Spleen (tissue), 11 donors: Measurements from ENCODE around the gene FAR1. TPM values are rescaled to one million over a fixed set of nuclear protein-coding genes. Genes with fewer than 3 reads are reported as not detected.

Experiments
- DNase-seq: peaks from one replicate; pipeline ENCODE4 v3.0.0-alpha.2; 2020
- H3K27ac ChIP-seq, 8 donors: fragments of 200-600 bp; sonication (generic) in 7 of 8; 1 replicate in 4 of 8; 2 replicates in 4 of 8; pipeline versions ENCODE4 v1.5.0 to v1.8.0; 2016 to 2021; ENCODE audit warnings: inconsistent platforms in 4 of 8, mild to moderate bottlenecking in 4 of 8, moderate library complexity in 1 of 8
- H3K27me3 ChIP-seq, 7 donors: fragments of 200-600 bp; sonication (generic) in 6 of 7; replicated peaks in 1 of 7; 1 replicate in 4 of 7; 2 replicates in 3 of 7; pipeline versions ENCODE4 v1.5.0 to v1.8.0; 2016 to 2021; ENCODE audit warnings: inconsistent platforms in 3 of 7, mild to moderate bottlenecking in 1 of 7
- H3K36me3 ChIP-seq, 6 donors: fragments of 200-600 bp; sonication (generic) in 5 of 6; 1 replicate in 4 of 6; 2 replicates in 2 of 6; pipeline versions ENCODE4 v1.5.0 to v1.8.0; 2016 to 2021; ENCODE audit warnings: inconsistent platforms in 2 of 6
- H3K4me1 ChIP-seq, 6 donors: fragments of 200-600 bp; sonication (generic) in 5 of 6; 1 replicate in 3 of 6; 2 replicates in 3 of 6; pipeline versions ENCODE4 v1.5.0 to v1.8.0; 2016 to 2021; ENCODE audit warnings: inconsistent platforms in 3 of 6
- H3K4me3 ChIP-seq, 8 donors: fragments of 200-600 bp; sonication (generic) in 7 of 8; 1 replicate in 4 of 8; 2 replicates in 4 of 8; pipeline versions ENCODE4 v1.5.0 to v1.8.0; 2016 to 2021; ENCODE audit warnings: inconsistent platforms in 4 of 8, mild to moderate bottlenecking in 4 of 8, moderate library complexity in 2 of 8
- H3K9me3 ChIP-seq, 8 donors: fragments of 200-600 bp; sonication (generic) in 7 of 8; 1 replicate in 4 of 8; 2 replicates in 4 of 8; pipeline versions ENCODE4 v1.5.0 to v1.8.0; 2016 to 2021; ENCODE audit warnings: inconsistent platforms in 4 of 8
- CTCF ChIP-seq, 11 experiments: fragments of 200-600 bp in 7 of 11; fragments of 450-650 bp in 4 of 11; sonication (generic) in 4 of 11; IDR thresholded peaks in 8 of 11; conservative IDR thresholded peaks in 3 of 11; 1 replicate in 7 of 11; 2 replicates in 4 of 11; pipeline versions ENCODE4 v1.4.0 to v1.8.0; 2016 to 2021; ENCODE audit warnings: antibody characterized with exemption in 11 of 11, inconsistent platforms in 4 of 11, mild to moderate bottlenecking in 1 of 11
- POLR2A ChIP-seq, 3 donors: fragments of 450-650 bp; IDR thresholded peaks; one replicate each; pipeline ENCODE4 v1.5.1; 2017; ENCODE audit warnings: antibody characterized with exemption in 3 of 3, mild to moderate bottlenecking in 1 of 3
- POLR2AphosphoS5 ChIP-seq, 3 donors: sonication (generic); formaldehyde crosslinking; IDR thresholded peaks; one replicate each; pipeline ENCODE4 v1.5.1; 2017; ENCODE audit warnings: antibody characterized with exemption in 3 of 3
- WGBS, 5 donors: extraction: QIAGEN DNeasy Blood & Tissue Kit in 3 of 5; methylation state at CpG; one replicate each; pipeline versions ENCODE4 v1.1.5 to v1.1.7; 2013 to 2018; 5-methylcytosine and 5-hydroxymethylcytosine counted together
- intact Hi-C: fragments of 100-400 bp; cut with DNase I; formaldehyde crosslinking; loops from one replicate; pipeline ENCODE4 v1.15.0; 2023; ENCODE audit warnings: low total_unique reads
- polyA plus RNA-seq, 3 donors: library from polyadenylated mRNA; stranded (reverse); fragments of 200-250 nt; gene quantifications; one replicate each; pipeline ENCODE4 v1.2.1, GENCODE V29; 2013
- total RNA-seq, 7 donors: library from RNA; depleted of rRNA in 3 of 7; stranded (reverse); fragments of >200 nt in 3 of 7; fragmentation: NEBNext Ultra II Directional in 4 of 7; extraction: Animal tissue kit (Norgen Biotek cat#: 25700) in 4 of 7; gene quantifications; one replicate each; pipeline versions ENCODE4 v1.1.0 to v1.2.1, GENCODE V29; 2016 to 2021
- donor health status: healthy with polysubstance abuse.
- donor health status: DM: no; HTN: no; CAD: no; lungs with moderate emphysema.
- donor health status: DM: no; HTN: no; CAD: no.
- donor health status: Bipolar disorder and iron deficiency.
- donor health status: healthy.
- donor health status: DM: no; HTN: no; CAD: no.
- donor health status: DM: yes; HTN: yes; CAD: no.

FAR1 gene
- total and polyA plus RNA-seq, 10 donors, result 13.6 to 83.2 (median 58.1) TPM

- H3K27ac ChIP-seq, result no peak overlapping the region
- intact Hi-C loops, result no loop called here
- WGBS, 5 donors, result 82 to 100% (median 96%) methylated on average over 1 of the region's 1 CpG
- DNase-seq, result no peak
- H3K27me3 ChIP-seq, result peaks cover 0 to 9% (median 0%) of the 10 kb centered on the region in 7 donors
- H3K36me3 ChIP-seq, result no peaks in the 10 kb centered on the region
- no peak overlapping the region for H3K4me3 ChIP-seq
- peaks cover 0 to 4% (median 0%) of the 10 kb centered on the region in 6 donors for H3K4me1 ChIP-seq
- no peak for TF ChIP-seq POLR2A (IDR thresholded peaks at IDR 0.05)
- no peak for TF ChIP-seq POLR2AphosphoS5 (IDR thresholded peaks at IDR 0.05)
- TF ChIP-seq CTCF (IDR thresholded peaks at IDR 0.05 in 8 of 11, conservative IDR thresholded peaks at IDR 0.05 in 3 of 11), result no peak
- H3K9me3 ChIP-seq, result no peaks in the 10 kb centered on the region
Measured at GRCh38 chr11:13775471-13775870, 107.0 kb downstream of the FAR1 start.

GRCh38 chr11:13776134-13776815 is 107.8 kb downstream of the FAR1 start:
- Histone ChIP-seq H3K4me1 (peaks cover 0 to 4% (median 0%) of the 10 kb centered on the region in 6 donors), H3K27me3 (peaks cover 0 to 9% (median 0%) of the 10 kb centered on the region in 7 donors), H3K27ac (no peak overlapping the region), H3K9me3 (no peaks in the 10 kb centered on the region), H3K36me3 (no peaks in the 10 kb centered on the region), H3K4me3 (no peak overlapping the region)
- no peak for TF ChIP-seq POLR2AphosphoS5 (IDR thresholded peaks at IDR 0.05)
- TF ChIP-seq POLR2A (IDR thresholded peaks at IDR 0.05), result no peak
- TF ChIP-seq CTCF (IDR thresholded peaks at IDR 0.05 in 8 of 11, conservative IDR thresholded peaks at IDR 0.05 in 3 of 11), result no peak
- intact Hi-C loops, result no loop called here
- no peak for DNase-seq
- WGBS, 5 donors, result 82 to 91% (median 88%) methylated on average over 3 of the region's 3 CpGs

- WGBS, 5 donors, result 49 to 63% (median 61%) methylated on average over 7 of the region's 7 CpGs
- Histone ChIP-seq H3K9me3 (no peaks in the 10 kb centered on the region), H3K36me3 (no peaks in the 10 kb centered on the region), H3K27ac (no peak overlapping the region), H3K27me3 (peaks cover 0 to 9% (median 0%) of the 10 kb centered on the region in 7 donors), H3K4me3 (no peak overlapping the region), H3K4me1 (peaks cover 0 to 2% (median 0%) of the 10 kb centered on the region in 6 donors)
- TF ChIP-seq CTCF (IDR thresholded peaks at IDR 0.05 in 8 of 11, conservative IDR thresholded peaks at IDR 0.05 in 3 of 11) (no peak), POLR2A (IDR thresholded peaks at IDR 0.05) (no peak), POLR2AphosphoS5 (IDR thresholded peaks at IDR 0.05) (no peak)
- DNase-seq, result no peak
- intact Hi-C loops, result no loop called here
Measured at GRCh38 chr11:13777341-13777985, 109.0 kb downstream of the FAR1 start.

GRCh38 chr11:13778345-13778744 is 109.9 kb downstream of the FAR1 start:
- WGBS, 5 donors, result 77 to 93% (median 89%) methylated on average over 1 of the region's 1 CpG
- TF ChIP-seq CTCF (IDR thresholded peaks at IDR 0.05 in 8 of 11, conservative IDR thresholded peaks at IDR 0.05 in 3 of 11) (no peak), POLR2A (IDR thresholded peaks at IDR 0.05) (no peak), POLR2AphosphoS5 (IDR thresholded peaks at IDR 0.05) (no peak)
- Histone ChIP-seq H3K4me3 (no peak overlapping the region), H3K4me1 (no peaks in the 10 kb centered on the region), H3K36me3 (no peaks in the 10 kb centered on the region), H3K9me3 (no peaks in the 10 kb centered on the region), H3K27ac (no peak overlapping the region), H3K27me3 (peaks cover 0 to 4% (median 0%) of the 10 kb centered on the region in 7 donors)
- intact Hi-C loops, result no loop called here
- DNase-seq, result no peak
